WI38 (cell line): Measurements from ENCODE around the gene SPIB.

Source experiments
- H3K4me3 ChIP-seq: 2 replicates; pipeline ENCODE4 v1.5.1; 2011; ENCODE audit warnings: low read depth, mild to moderate bottlenecking, control low read depth, low read length
- CTCF ChIP-seq: IDR thresholded peaks from 2 replicates; pipeline ENCODE4 v1.5.1; 2012; ENCODE audit warnings: low read depth, mild to moderate bottlenecking, control low read depth, low read length

The SPIB gene

GRCh38 chr19:50394017-50394416 is 24.7 kb upstream of the SPIB start:
- TF ChIP-seq CTCF, result no peak
- H3K4me3 ChIP-seq, result no peak overlapping the region

GRCh38 chr19:50398675-50399367 is 19.9 kb upstream of the SPIB start:
- no peak overlapping the region for H3K4me3 ChIP-seq
- TF ChIP-seq CTCF, result no peak

DNA sequence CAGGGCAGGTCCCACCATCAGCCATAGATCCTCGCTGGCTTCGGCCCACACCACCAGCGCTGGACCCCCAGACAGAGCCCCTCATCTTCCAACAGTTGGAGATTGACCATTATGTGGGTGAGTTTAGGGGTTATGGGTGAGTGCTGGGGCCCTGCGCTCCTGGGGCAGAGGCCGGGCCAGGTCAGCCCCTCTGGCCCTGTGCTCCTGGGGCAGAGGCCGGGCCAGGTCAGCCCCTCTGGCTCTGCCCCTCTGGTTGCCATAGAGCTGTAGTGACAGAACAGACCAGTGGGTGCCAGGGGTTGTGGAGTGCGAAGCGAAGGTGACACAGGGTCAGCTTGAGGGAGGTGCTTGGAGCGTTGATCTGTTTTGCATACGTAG is 19.4 kb upstream of the SPIB start:
- no peak for TF ChIP-seq CTCF
- H3K4me3 ChIP-seq, result no peak overlapping the region

DNA sequence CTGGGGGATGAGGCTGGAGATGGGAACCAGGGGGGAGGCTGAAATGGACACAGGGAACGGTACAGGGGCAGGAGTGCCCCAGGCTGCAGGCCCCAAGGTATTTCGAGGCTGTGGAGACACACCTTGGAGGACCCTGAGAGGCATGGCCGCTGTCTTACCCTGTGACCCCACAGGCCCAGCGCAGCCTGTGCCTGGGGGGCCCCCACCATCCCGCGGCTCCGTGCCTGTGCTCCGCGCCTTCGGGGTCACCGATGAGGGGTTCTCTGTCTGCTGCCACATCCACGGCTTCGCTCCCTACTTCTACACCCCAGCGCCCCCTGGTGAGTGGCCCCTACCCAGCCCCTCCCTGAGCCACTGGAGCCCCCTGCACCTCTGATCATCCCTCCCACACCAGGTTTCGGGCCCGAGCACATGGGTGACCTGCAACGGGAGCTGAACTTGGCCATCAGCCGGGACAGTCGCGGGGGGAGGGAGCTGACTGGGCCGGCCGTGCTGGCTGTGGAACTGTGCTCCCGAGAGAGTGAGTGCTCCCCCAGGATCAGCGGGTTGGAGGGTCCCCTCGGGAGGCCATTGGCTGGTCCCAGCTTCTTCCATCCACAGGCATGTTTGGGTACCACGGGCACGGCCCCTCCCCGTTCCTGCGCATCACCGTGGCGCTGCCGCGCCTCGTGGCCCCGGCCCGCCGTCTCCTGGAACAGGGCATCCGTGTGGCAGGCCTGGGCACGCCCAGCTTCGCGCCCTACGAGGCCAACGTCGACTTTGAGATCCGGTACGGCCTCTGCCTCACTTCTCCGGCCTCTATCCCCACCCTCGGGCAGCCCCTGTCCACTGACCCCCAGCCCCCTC is 16.9 kb upstream of the SPIB start:
- no peak overlapping the region for H3K4me3 ChIP-seq
- TF ChIP-seq CTCF, result no peak

DNA sequence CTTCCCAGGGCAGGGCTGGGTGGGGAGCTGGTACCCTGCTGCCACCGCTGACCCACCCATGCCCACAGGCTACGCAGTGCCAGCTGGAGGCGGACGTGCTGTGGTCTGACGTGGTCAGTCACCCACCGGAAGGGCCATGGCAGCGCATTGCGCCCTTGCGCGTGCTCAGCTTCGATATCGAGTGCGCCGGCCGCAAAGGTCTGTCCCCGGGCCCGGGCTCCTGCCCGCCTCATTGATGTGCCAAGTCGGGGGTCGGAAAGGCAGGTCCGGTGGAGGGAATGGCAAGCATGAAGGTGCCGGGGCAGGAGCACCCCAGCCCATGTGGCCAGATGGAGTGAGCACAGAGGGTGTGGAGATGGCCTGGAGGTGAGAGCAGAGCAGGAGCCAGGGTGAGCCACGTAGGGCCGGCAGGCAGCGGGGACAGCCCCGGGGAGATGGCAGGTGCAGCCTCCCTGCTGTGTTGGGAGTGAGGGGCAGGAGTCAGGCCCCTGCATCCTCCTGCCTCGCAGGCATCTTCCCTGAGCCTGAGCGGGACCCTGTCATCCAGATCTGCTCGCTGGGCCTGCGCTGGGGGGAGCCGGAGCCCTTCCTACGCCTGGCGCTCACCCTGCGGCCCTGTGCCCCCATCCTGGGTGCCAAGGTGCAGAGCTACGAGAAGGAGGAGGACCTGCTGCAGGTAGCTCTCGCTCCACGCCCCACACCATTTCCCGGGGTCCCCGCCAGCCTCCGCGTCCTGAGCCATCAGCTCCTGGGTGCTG is 16.0 kb upstream of the SPIB start:
- no peak overlapping the region for H3K4me3 ChIP-seq
- no peak for TF ChIP-seq CTCF

- H3K4me3 ChIP-seq, result no peak overlapping the region
- no peak for TF ChIP-seq CTCF
These were observed 12.4 kb upstream of the SPIB start for GRCh38 chr19:50406156-50406820.
